ENCODE results near the gene SLC49A4.

The SLC49A4 gene

GRCh38 chr3:122859021-122859805 is 64.3 kb downstream of the SLC49A4 start:
- DNase-seq, result no peak

- no peak for DNase-seq
Observed at GRCh38 chr3:122862381-122862780, 67.5 kb downstream of the SLC49A4 start.

- no peak for DNase-seq
Observed at GRCh38 chr3:122864498-122864897, 69.6 kb downstream of the SLC49A4 start.

- DNase-seq, result no peak
Observed at GRCh38 chr3:122868322-122868721, 73.5 kb downstream of the SLC49A4 start.

GRCh38 chr3:122873741-122874515 is 79.1 kb downstream of the SLC49A4 start:
- DNase-seq, result no peak

GRCh38 chr3:122875547-122876127 is 80.8 kb downstream of the SLC49A4 start:
- DNase-seq, result no peak

GRCh38 chr3:122880173-122880572 is 85.3 kb downstream of the SLC49A4 start:
- no peak for DNase-seq

GRCh38 chr3:122880624-122881023 is 85.8 kb downstream of the SLC49A4 start:
- no peak for DNase-seq

- no peak for DNase-seq
Observed at GRCh38 chr3:122882361-122882947, 87.6 kb downstream of the SLC49A4 start.

GRCh38 chr3:122886251-122886650 is 91.4 kb downstream of the SLC49A4 start:
- no peak for DNase-seq

GRCh38 chr3:122886946-122887345 is 92.1 kb downstream of the SLC49A4 start:
- DNase-seq, result no peak

GRCh38 chr3:122890077-122890719 is 95.3 kb downstream of the SLC49A4 start:
- DNase-seq, result no peak

GRCh38 chr3:122890720-122891220 is 95.9 kb downstream of the SLC49A4 start:
- DNase-seq, result no peak

- no peak for DNase-seq
Observed at GRCh38 chr3:122892118-122892960, 97.5 kb downstream of the SLC49A4 start.

GRCh38 chr3:122893282-122893681 is 98.4 kb downstream of the SLC49A4 start:
- DNase-seq, result no peak

- DNase-seq, result peak; percentile 26
Observed at GRCh38 chr3:122893754-122894668, 99.1 kb downstream of the SLC49A4 start.

- DNase-seq, result no peak
Observed at GRCh38 chr3:122898298-122898697, 103.4 kb downstream of the SLC49A4 start.

- DNase-seq, result no peak
Observed at GRCh38 chr3:122902326-122902725, 107.5 kb downstream of the SLC49A4 start.

GRCh38 chr3:122903171-122903570 is 108.3 kb downstream of the SLC49A4 start:
- DNase-seq, result no peak

- DNase-seq, result no peak
Observed at GRCh38 chr3:122907471-122907870, 112.6 kb downstream of the SLC49A4 start.

- DNase-seq, result no peak
Observed at GRCh38 chr3:122908251-122908650, 113.4 kb downstream of the SLC49A4 start.
